Stimulated activated CD4-positive, alpha-beta T cell treated with anti-CD3 and anti-CD28 coated beads, Interleukin-12 subunit alpha, Interleukin-12 subunit beta, amount 100 ng/mL, for 48 hours (primary cell): ENCODE results near the gene SLC34A3.

Source experiments
- DNase-seq, 3 donors: peaks; one replicate each; pipeline ENCODE4 v3.0.0-alpha.2; 2020; ENCODE audit warnings: low read depth in 2 of 3, low spot score in 1 of 3

The SLC34A3 gene

GRCh38 chr9:137217276-137218211 lies 13.2 kb upstream of the SLC34A3 start:
- no peak for DNase-seq

- no peak for DNase-seq
These were observed 12.4 kb upstream of the SLC34A3 start for GRCh38 chr9:137218212-137218753.

GRCh38 chr9:137218754-137219271 lies 11.9 kb upstream of the SLC34A3 start:
- DNase-seq: no peak

DNA sequence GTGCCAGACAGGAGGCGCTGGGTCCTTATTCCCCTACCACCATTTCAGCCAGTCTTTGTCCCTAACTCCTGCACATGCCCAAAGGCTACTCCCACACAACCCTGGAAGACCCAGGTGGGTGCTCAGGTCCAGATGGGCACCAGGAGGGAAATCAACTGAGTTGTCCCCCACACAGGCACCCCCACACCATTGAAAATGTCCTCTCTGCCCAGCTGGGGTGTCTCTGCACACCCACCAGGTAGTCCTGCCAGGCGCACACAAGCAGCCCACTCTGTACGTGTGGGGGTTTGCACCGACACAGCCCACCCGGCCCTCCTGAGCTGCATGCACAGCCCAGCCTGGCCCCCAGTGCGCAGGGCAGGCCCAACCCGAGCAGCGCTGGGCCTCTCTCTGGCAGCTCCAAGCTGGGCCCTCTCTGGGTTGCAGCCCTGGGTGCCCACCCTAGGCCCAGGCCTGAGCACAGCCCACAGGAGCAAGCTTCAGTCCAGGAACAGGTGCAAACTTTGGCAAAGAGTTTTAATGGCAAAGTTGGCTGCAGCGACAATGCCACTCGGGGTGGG lies 10.9 kb upstream of the SLC34A3 start:
- DNase-seq: no peak

DNA sequence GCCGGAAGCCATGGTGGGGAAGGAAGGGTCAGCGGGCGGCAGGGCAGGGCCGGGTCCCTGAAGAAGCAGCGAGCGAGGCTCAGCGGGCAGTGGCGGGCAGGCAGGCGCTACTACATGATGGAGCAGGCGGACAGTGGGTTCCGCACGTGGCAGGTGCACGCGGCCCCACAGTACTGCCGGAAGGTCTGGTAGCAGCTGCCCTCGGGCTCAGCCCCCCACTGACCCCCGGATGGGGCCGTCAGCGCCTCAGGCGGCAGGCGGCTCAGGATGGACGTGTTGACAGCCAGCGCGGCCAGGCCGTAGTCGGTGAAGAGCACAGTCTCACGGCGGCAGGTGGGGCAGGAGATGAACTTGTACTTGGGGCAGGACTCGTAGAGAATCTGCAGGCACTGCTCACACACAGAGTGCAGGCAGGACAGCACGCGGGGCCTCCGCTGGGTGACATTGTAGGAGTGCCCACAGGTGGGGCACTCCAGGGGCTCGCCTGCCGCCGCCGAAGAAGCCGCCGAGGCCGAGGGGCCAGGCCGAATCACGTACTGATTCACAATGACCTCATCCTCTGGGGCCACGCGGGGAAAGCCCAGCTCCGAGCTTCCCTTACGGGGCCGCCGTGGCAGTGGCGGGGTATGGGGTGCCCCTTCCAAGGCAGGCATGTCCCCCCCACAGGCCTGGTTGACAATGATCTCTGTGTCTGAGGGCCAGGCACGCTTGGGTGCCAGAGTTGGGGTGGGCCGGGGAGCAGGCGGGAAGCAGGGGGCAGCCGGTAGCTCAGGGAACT lies 10.2 kb upstream of the SLC34A3 start:
- no peak for DNase-seq

- DNase-seq: no peak
These were observed 9.6 kb upstream of the SLC34A3 start for GRCh38 chr9:137221095-137221505.

- DNase-seq: no peak
These were observed 9.1 kb upstream of the SLC34A3 start for GRCh38 chr9:137221506-137222111.

GRCh38 chr9:137222190-137223077 lies 8.3 kb upstream of the SLC34A3 start, which contains the start of gene RNF208:
Gene RNF208 (minus strand): TSS chr9:137222240. CDS start chr9:137221212, 1,028 bp downstream.
- no peak for DNase-seq

GRCh38 chr9:137223078-137223970 lies 7.4 kb upstream of the SLC34A3 start:
- peak; percentile 97 to 99 (median 97) for DNase-seq

GRCh38 chr9:137224830-137225694 lies 5.6 kb upstream of the SLC34A3 start, which contains the start of gene CYSRT1:
Gene CYSRT1 (plus strand): TSS chr9:137225174. CDS start chr9:137225622, 448 bp downstream.
- no peak for DNase-seq

- DNase-seq: no peak
These were observed 4.9 kb upstream of the SLC34A3 start for GRCh38 chr9:137225699-137226331.

- DNase-seq: no peak
These were observed 4.2 kb upstream of the SLC34A3 start for GRCh38 chr9:137226338-137227053.

GRCh38 chr9:137227054-137227852 lies 3.4 kb upstream of the SLC34A3 start, which contains the start of gene RNF224:
Gene RNF224 (plus strand): TSS chr9:137227502. CDS start chr9:137228336, 834 bp downstream.
- DNase-seq: peak; percentile 71 to 84 (median 75)

- DNase-seq: no peak
These were observed 2.7 kb upstream of the SLC34A3 start for GRCh38 chr9:137227853-137228505.

DNA sequence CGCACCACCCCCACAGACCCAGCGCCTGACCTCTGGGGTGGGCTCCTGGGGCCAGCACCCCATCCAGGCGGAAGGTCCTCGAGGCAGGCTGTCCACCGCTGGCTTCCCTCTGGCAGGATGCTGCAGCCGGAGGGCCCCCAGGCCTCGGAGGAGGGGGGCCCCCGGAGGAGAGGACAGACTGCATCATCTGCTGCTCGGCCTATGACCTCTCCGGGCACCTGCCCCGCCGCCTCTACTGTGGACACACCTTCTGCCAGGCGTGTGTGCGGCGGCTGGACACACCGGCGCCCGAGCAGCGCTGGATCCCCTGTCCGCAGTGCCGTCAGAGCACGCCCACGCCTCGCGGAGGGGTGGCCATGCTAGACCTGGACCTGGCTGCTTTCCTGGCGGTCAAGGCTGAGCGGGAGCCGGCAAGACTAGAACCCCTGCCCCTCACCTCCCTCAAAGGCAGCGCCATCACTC lies 2.2 kb upstream of the SLC34A3 start:
- DNase-seq: no peak
